K562 (cell line): Measurements from ENCODE around the gene TRIM33. TPM values are rescaled to one million over a fixed set of nuclear protein-coding genes. Genes with fewer than 3 reads are reported as not detected.

Experiments used
- ATAC-seq: fragments of 200-7000 bp; cut with Tn5 transposase; 3 replicates; pipeline ENCODE4 v1.9.1; 2020; ENCODE audit warnings: moderate library complexity
- BruUV-seq: library from RNA; stranded (reverse); fragments of 400-500 nt; replicated peaks from 2 replicates; lab custom pipeline; 2021; lab: Mats Ljungman, UMichigan
- CTCF ChIA-PET: fragments of 300-600 bp; formaldehyde crosslinking; extraction: SDS; loops from one replicate; lab custom pipeline; 2021; ENCODE audit warnings: low intra/inter-chr PET ratio; lab: Yijun Ruan, JAX
- POLR2A ChIA-PET: fragments of 300-600, 350-650 bp; sonication (Branson Sonifier 250); formaldehyde crosslinking; extraction: SDS; loops from one replicate; lab custom pipeline; 2021; ENCODE audit warnings: antibody characterized with exemption, inconsistent platforms; lab: Yijun Ruan, JAX
- DNase-seq, 4 experiments: peaks; one replicate each; pipeline versions ENCODE4 v3.0.0 to v3.0.0-alpha.2; 2011 to 2018; ENCODE audit warnings: low spot score in 3 of 4, mixed read lengths in 3 of 4; ENCODE audit errors: extremely low read depth in 1 of 4
- FAIRE-seq: peaks from 2 replicates; lab custom pipeline; 2011; peaks lifted over from hg19 to GRCh38; lab: Jason Lieb, UNC
- H2AFZ ChIP-seq: 2 replicates; pipeline ENCODE4 v1.6.0; 2011; ENCODE audit warnings: low read depth, low read length, control low read depth, inconsistent platforms
- H3K27ac ChIP-seq: fragments of 200-600 bp; 3 replicates; pipeline ENCODE4 v1.8.0; 2011; ENCODE audit warnings: low read depth, mild to moderate bottlenecking, control low read depth, inconsistent platforms, low read length, moderate library complexity, mixed read lengths; ENCODE audit errors: extremely low read depth
- H3K27me3 ChIP-seq, 2 experiments: fragments of 300-600 bp in 1 of 2; 2 replicates in 1 of 2; 3 replicates in 1 of 2; pipeline versions ENCODE4 v1.6.0 to v1.8.0; 2011; ENCODE audit warnings: inconsistent platforms in 2 of 2, low read length in 2 of 2, mild to moderate bottlenecking in 1 of 2, mixed read lengths in 1 of 2, moderate library complexity in 1 of 2; ENCODE audit not compliant: control insufficient read depth in 2 of 2, insufficient read depth in 2 of 2
- H3K36me3 ChIP-seq: fragments of 300-600 bp; 3 replicates; pipeline ENCODE4 v1.8.0; 2011; ENCODE audit warnings: mild to moderate bottlenecking, low read length, inconsistent platforms; ENCODE audit not compliant: control insufficient read depth, insufficient read depth
- H3K4me1 ChIP-seq, 2 experiments: fragments of 200-600 bp in 1 of 2; replicated peaks in 1 of 2; 2 replicates in 1 of 2; 3 replicates in 1 of 2; pipeline versions ENCODE4 v1.5.1 to v1.8.0; 2011; ENCODE audit warnings: inconsistent platforms in 2 of 2, low read length in 2 of 2, mild to moderate bottlenecking in 1 of 2, mixed read lengths in 1 of 2, moderate library complexity in 1 of 2; ENCODE audit not compliant: control insufficient read depth in 2 of 2, insufficient read depth in 2 of 2
- H3K4me2 ChIP-seq: 2 replicates; pipeline ENCODE4 v1.6.1; 2011; ENCODE audit warnings: low read length, control low read depth, inconsistent platforms, mixed read lengths; ENCODE audit not compliant: insufficient read depth
- H3K4me3 ChIP-seq: fragments of 200-600 bp; sonication (generic), shearing (Covaris generic); 2 replicates; pipeline ENCODE4 v1.5.1; 2016; ENCODE audit warnings: control low read depth, inconsistent platforms
- H3K79me2 ChIP-seq: fragments of 200-600 bp; 3 replicates; pipeline ENCODE4 v1.8.0; 2011; ENCODE audit warnings: low read length, inconsistent platforms; ENCODE audit not compliant: control insufficient read depth, insufficient read depth
- H3K9ac ChIP-seq, 2 experiments: 2 replicates each; pipeline versions ENCODE4 v1.6.0 to v1.6.1; 2011; ENCODE audit warnings: low read depth in 2 of 2, low read length in 2 of 2, control low read depth in 1 of 2, inconsistent platforms in 1 of 2, mild to moderate bottlenecking in 1 of 2, mixed read lengths in 1 of 2; ENCODE audit not compliant: insufficient read depth in 1 of 2
- H3K9me1 ChIP-seq: one replicate; pipeline ENCODE4 v1.6.0; 2011; ENCODE audit warnings: inconsistent platforms, mild to moderate bottlenecking, low read length, moderate library complexity; ENCODE audit not compliant: control insufficient read depth, insufficient read depth
- H3K9me3 ChIP-seq: replicated peaks from 2 replicates; pipeline ENCODE4 v1.5.1; 2011; ENCODE audit warnings: low read depth, low read length, inconsistent platforms; ENCODE audit not compliant: control insufficient read depth, insufficient read depth
- H4K20me1 ChIP-seq: replicated peaks from 2 replicates; pipeline ENCODE4 v1.6.1; 2011; ENCODE audit warnings: low read length, inconsistent platforms, mixed read lengths; ENCODE audit not compliant: control insufficient read depth, insufficient read depth
- BHLHE40 ChIP-seq: IDR thresholded peaks from 2 replicates; pipeline ENCODE4 v1.6.1; 2011; ENCODE audit warnings: low read length, improper control_type of control experiment
- HEY1 ChIP-seq: fragments of 250-450 bp; sonication (Bioruptor Pico); IDR thresholded peaks from 2 replicates; pipeline ENCODE4 v1.5.0; 2020; ENCODE audit warnings: mild to moderate bottlenecking, moderate library complexity, borderline replicate concordance
- HNRNPL ChIP-seq: fragments of 200-400 bp; formaldehyde crosslinking; IDR thresholded peaks from 2 replicates; pipeline ENCODE4 v1.6.1; 2017; ENCODE audit warnings: low read depth, mild to moderate bottlenecking, low read length
- LARP7 ChIP-seq: fragments of 450-650 bp; IDR thresholded peaks from 2 replicates; pipeline ENCODE4 v1.6.1; 2016
- MEIS2 ChIP-seq: fragments of 450-650 bp; IDR thresholded peaks from 2 replicates; pipeline ENCODE4 v1.6.1; 2014; ENCODE audit warnings: mild to moderate bottlenecking; ENCODE audit not compliant: partially characterized antibody
- PHF20 ChIP-seq: fragments of 450-650 bp; IDR thresholded peaks from 2 replicates; pipeline ENCODE4 v1.6.1; 2018; ENCODE audit not compliant: partially characterized antibody
- RAD21 ChIP-seq, 2 experiments: fragments of 250-450 bp in 1 of 2; fragments of 450-650 bp in 1 of 2; sonication (Bioruptor Pico) in 1 of 2; formaldehyde crosslinking in 1 of 2; IDR thresholded peaks in 1 of 2; conservative IDR thresholded peaks in 1 of 2; 2 replicates each; pipeline versions ENCODE4 v1.4.0 to v1.8.0; 2020 to 2022; ENCODE audit warnings: mild to moderate bottlenecking in 2 of 2, moderate library complexity in 1 of 2
- SMARCA5 ChIP-seq: fragments of 450-650 bp; IDR thresholded peaks from 2 replicates; pipeline ENCODE4 v1.6.1; 2016
- TRIM25 ChIP-seq: fragments of 450-650 bp; IDR thresholded peaks from 2 replicates; pipeline ENCODE4 v1.7.0; 2016; ENCODE audit warnings: borderline replicate concordance
- YY1 ChIP-seq, 3 experiments: IDR thresholded peaks; 2 replicates each; pipeline ENCODE4 v1.6.1; 2011; ENCODE audit warnings: low read length in 2 of 3, mild to moderate bottlenecking in 2 of 3, moderate library complexity in 2 of 3, borderline replicate concordance in 1 of 3, control low read depth in 1 of 3, low read depth in 1 of 3; ENCODE audit not compliant: insufficient read depth in 3 of 3, insufficient replicate concordance in 2 of 3, control insufficient read depth in 1 of 3, insufficient read length in 1 of 3; ENCODE audit errors: extremely low read depth in 1 of 3
- ZBTB5 ChIP-seq: fragments of 450-650 bp; IDR thresholded peaks from 2 replicates; pipeline ENCODE4 v1.6.1; 2017; ENCODE audit warnings: antibody characterized with exemption
- ZNF232 ChIP-seq: sonication (generic); formaldehyde crosslinking; IDR thresholded peaks from 2 replicates; pipeline ENCODE4 v1.8.0; 2022; ENCODE audit warnings: mild to moderate bottlenecking, missing genetic modification reagents
- ZNF263 ChIP-seq: sonication (generic); formaldehyde crosslinking; IDR thresholded peaks from 2 replicates; pipeline ENCODE4 v1.8.0; 2022; ENCODE audit warnings: mild to moderate bottlenecking, missing genetic modification reagents, borderline replicate concordance
- ZNF780A ChIP-seq: fragments of 250-450 bp; sonication (Bioruptor Pico); IDR thresholded peaks from 2 replicates; pipeline ENCODE4 v1.5.0; 2021; ENCODE audit warnings: mild to moderate bottlenecking
- WGBS: fragments of 100-300 bp; shearing (Covaris generic); methylation state at CpG from one replicate; pipeline ENCODE4 v1.1.6; 2016; ENCODE audit warnings: low coverage, mixed read lengths; ENCODE audit not compliant: insufficient coverage; ENCODE audit errors: missing lambda C conversion rate; 5-methylcytosine and 5-hydroxymethylcytosine counted together
- in situ Hi-C: fragments of 300-500 bp; cut with MboI; formaldehyde crosslinking; loops from 4 replicates; pipeline ENCODE4 v1.15.0; 2018; ENCODE audit warnings: inconsistent platforms, mixed read lengths
- intact Hi-C: fragments of 100-400 bp; cut with micrococcal nuclease; formaldehyde crosslinking; loops from 2 replicates; pipeline ENCODE4 v1.14.2; 2022
- polyA plus RNA-seq, 8 experiments: library from polyadenylated mRNA; depleted of rRNA in 4 of 8; stranded (reverse) in 5 of 8; unstranded in 3 of 8; fragments of >200 nt; fragmentation: Nextera tagmentation in 2 of 8; fragmentation: Illumina TruSeq in 1 of 8; extraction: Ambion mirVana in 2 of 8; extraction: Trizol in 1 of 8; gene quantifications; 2 replicates each; pipeline versions ENCODE4 v1.2.1 to v1.2.3, GENCODE V29; 2011 to 2014; ENCODE audit warnings: inconsistent platforms in 1 of 8, missing spikeins in 1 of 8
- total RNA-seq, 7 experiments: library from RNA; depleted of rRNA in 6 of 7; stranded (reverse); fragments of >200 nt in 6 of 7; fragmentation: Illumina TruSeq in 2 of 7; extraction: Trizol in 2 of 7; gene quantifications; 2 replicates each; pipeline versions ENCODE4 v1.2.1 to v1.2.3, GENCODE V29; 2011 to 2021; ENCODE audit warnings: low replicate concordance in 1 of 7
- TF ChIP-seq, protein P1 (sequence below): fragments of 150-350 bp; conservative IDR thresholded peaks from 2 replicates; pipeline ENCODE4 v1.6.1; 2014; ENCODE audit warnings: low read length

TRIM33 gene
- total and polyA plus RNA-seq, 9 of the 15 experiments (the other 6 are each of a cell fraction or from before 2014, with no cell fraction given) = 9.3 to 58.4 (median 40.2) TPM

GRCh38 chr1:114441332-114441731, 69.7 kb downstream of the TRIM33 start (continued):
- no peak for TF ChIP-seq YY1 (IDR thresholded peaks at IDR 0.05; ENCODE audit: borderline replicate concordance in 1 of 3, control insufficient read depth in 1 of 3, extremely low read depth in 1 of 3, insufficient read depth in 3 of 3, insufficient read length in 1 of 3, insufficient replicate concordance in 2 of 3, low read depth in 1 of 3, low read length in 2 of 3)
- no peak for TF ChIP-seq PHF20
- peak; percentile 78 for TF ChIP-seq MEIS2
- no peak for TF ChIP-seq HNRNPL
- TF ChIP-seq, all 486 proteins: peak for 5

- H3K9ac ChIP-seq = no peak overlapping the region
- intact Hi-C loops (no loop called here), in situ Hi-C loops (no loop called here)
- FAIRE-seq = no peak
- 94% methylated on average over 4 of the region's 4 CpGs for WGBS
- H3K27me3 ChIP-seq = no peaks in the 10 kb centered on the region
- no peak overlapping the region for H3K4me2 ChIP-seq
- POLR2A ChIA-PET = interaction anchor here (0.6 kb wide), 1 partner anchor 228 kb away, joined by 3 read pairs; no protein-coding TSS in a partner anchor
- no peak for ATAC-seq
- no peaks in the 10 kb centered on the region for H4K20me1 ChIP-seq
- no peak overlapping the region for H3K27ac ChIP-seq
- H3K36me3 ChIP-seq = peaks cover 39% of the 10 kb centered on the region
- CTCF ChIA-PET = no interaction called here
- DNase-seq = no peak
- H2AFZ ChIP-seq = no peak overlapping the region
- peaks cover 33% of the 10 kb centered on the region for H3K79me2 ChIP-seq
- H3K4me1 ChIP-seq = no peaks in the 10 kb centered on the region
- H3K9me3 ChIP-seq = no peaks in the 10 kb centered on the region
- no peaks in the 10 kb centered on the region for H3K9me1 ChIP-seq
- no peak overlapping the region for H3K4me3 ChIP-seq
- no TSS peak for BruUV-seq
- TF ChIP-seq, protein P1, sequence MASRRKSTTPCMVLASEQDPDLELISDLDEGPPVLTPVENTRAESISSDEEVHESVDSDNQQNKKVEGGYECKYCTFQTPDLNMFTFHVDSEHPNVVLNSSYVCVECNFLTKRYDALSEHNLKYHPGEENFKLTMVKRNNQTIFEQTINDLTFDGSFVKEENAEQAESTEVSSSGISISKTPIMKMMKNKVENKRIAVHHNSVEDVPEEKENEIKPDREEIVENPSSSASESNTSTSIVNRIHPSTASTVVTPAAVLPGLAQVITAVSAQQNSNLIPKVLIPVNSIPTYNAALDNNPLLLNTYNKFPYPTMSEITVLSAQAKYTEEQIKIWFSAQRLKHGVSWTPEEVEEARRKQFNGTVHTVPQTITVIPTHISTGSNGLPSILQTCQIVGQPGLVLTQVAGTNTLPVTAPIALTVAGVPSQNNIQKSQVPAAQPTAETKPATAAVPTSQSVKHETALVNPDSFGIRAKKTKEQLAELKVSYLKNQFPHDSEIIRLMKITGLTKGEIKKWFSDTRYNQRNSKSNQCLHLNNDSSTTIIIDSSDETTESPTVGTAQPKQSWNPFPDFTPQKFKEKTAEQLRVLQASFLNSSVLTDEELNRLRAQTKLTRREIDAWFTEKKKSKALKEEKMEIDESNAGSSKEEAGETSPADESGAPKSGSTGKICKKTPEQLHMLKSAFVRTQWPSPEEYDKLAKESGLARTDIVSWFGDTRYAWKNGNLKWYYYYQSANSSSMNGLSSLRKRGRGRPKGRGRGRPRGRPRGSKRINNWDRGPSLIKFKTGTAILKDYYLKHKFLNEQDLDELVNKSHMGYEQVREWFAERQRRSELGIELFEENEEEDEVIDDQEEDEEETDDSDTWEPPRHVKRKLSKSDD = no peak
- TF ChIP-seq ZNF780A (CRISPR knock-in tag) (no peak), HEY1 (CRISPR knock-in tag) (no peak), ZBTB5 (no peak), TRIM25 (no peak), ZNF232 (CRISPR knock-in tag) (no peak), ZNF263 (CRISPR knock-in tag) (no peak), BHLHE40 (no peak), RAD21 (CRISPR knock-in tag; conservative IDR thresholded peaks at IDR 0.05 in 1 of 2, IDR thresholded peaks at IDR 0.05 in 1 of 2) (no peak), SMARCA5 (no peak), LARP7 (no peak)
Measured at GRCh38 chr1:114439369-114439768, 71.6 kb downstream of the TRIM33 start.
